Measurements from ENCODE around the gene PDIK1L. TPM values are rescaled to one million over a fixed set of nuclear protein-coding genes. Genes with fewer than 3 reads are reported as not detected.

Gene PDIK1L
- total RNA-seq, 1 experiment from 2014 or later: 5.6 TPM

DNA sequence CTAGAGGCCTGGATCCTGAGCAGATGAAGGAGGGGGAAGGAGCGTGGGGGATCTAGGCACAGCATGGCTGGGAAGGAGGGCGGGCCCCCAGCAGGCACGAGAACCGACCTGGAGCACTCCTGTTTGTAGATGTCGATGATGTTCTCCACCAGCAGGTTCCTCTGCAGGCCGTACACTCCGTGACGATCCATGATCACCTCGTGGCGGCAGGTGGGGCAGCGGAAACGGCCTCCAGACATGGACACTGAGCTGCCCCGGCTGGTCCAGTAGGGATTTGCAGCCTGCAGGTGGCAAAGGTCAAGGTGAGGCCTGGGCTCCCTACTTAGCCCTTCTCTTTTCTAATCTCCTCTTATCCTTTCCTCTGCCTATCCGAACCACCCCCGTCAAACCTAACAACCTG is 45.5 kb upstream of the PDIK1L start:
- Histone ChIP-seq H3K23me2 (ENCODE audit: insufficient read length, low read depth, low read length, poor library complexity, severe bottlenecking) (no peaks in the 10 kb centered on the region), H2BK15ac (ENCODE audit: low read depth, low read length) (no peak overlapping the region), H2AFZ (ENCODE audit: low read length) (no peak overlapping the region), H3K27ac (ENCODE audit: insufficient read length, low read depth, low read length) (no peak overlapping the region), H3K9ac (ENCODE audit: extremely low read depth, insufficient read length, low read length) (no peak overlapping the region), H4K8ac (replicated peaks; ENCODE audit: insufficient read length, low read depth, low read length) (no peak overlapping the region), H3T11ph (ENCODE audit: low read length) (no peak overlapping the region), H3K23ac (ENCODE audit: insufficient read length, low read depth, low read length) (no peak overlapping the region), H2BK20ac (ENCODE audit: low read depth, low read length, poor library complexity, severe bottlenecking) (no peak overlapping the region), H3K27me3 (ENCODE audit: insufficient read depth, low read length) (no peaks in the 10 kb centered on the region), H3K4me2 (ENCODE audit: insufficient read depth, insufficient read length, low read length) (no peak overlapping the region), H3K18ac (ENCODE audit: insufficient read length, low read depth, low read length) (no peak overlapping the region), H4K91ac (ENCODE audit: insufficient read length, low read depth, low read length) (no peak overlapping the region), H2BK12ac (ENCODE audit: insufficient read length, low read depth, low read length) (no peak overlapping the region), H2BK5ac (ENCODE audit: insufficient read length, low read length) (no peak overlapping the region), H3K9me3 (ENCODE audit: control insufficient read depth, low read depth, low read length) (no peaks in the 10 kb centered on the region), H3K14ac (ENCODE audit: insufficient read depth, low read length) (peak overlapping the region; percentile 27; the same call in 1 of the 2 replicates), H3K79me2 (ENCODE audit: insufficient read depth, low read length) (no peaks in the 10 kb centered on the region), H4K5ac (ENCODE audit: insufficient read length, low read depth, low read length) (no peak overlapping the region), H2BK120ac (ENCODE audit: low read depth, low read length, poor library complexity, severe bottlenecking) (no peak overlapping the region), H3K56ac (ENCODE audit: insufficient read length, low read depth, low read length) (no peak overlapping the region), H3K79me1 (ENCODE audit: insufficient read depth, low read depth, low read length, poor library complexity, severe bottlenecking) (no peaks in the 10 kb centered on the region), H3K4ac (ENCODE audit: low read depth, low read length) (no peak overlapping the region), H4K20me1 (ENCODE audit: control insufficient read depth, insufficient read depth, insufficient read length) (no peaks in the 10 kb centered on the region), H2AK5ac (ENCODE audit: insufficient read length, low read length) (no peak overlapping the region), H3K4me1 (ENCODE audit: insufficient read depth, low read length) (no peaks in the 10 kb centered on the region)
- no CpG with 5 or more reads among the region's 15 CpGs for WGBS (ENCODE audit: extremely low coverage, insufficient read length, low lambda C conversion rate)
- TF ChIP-seq, protein P1, sequence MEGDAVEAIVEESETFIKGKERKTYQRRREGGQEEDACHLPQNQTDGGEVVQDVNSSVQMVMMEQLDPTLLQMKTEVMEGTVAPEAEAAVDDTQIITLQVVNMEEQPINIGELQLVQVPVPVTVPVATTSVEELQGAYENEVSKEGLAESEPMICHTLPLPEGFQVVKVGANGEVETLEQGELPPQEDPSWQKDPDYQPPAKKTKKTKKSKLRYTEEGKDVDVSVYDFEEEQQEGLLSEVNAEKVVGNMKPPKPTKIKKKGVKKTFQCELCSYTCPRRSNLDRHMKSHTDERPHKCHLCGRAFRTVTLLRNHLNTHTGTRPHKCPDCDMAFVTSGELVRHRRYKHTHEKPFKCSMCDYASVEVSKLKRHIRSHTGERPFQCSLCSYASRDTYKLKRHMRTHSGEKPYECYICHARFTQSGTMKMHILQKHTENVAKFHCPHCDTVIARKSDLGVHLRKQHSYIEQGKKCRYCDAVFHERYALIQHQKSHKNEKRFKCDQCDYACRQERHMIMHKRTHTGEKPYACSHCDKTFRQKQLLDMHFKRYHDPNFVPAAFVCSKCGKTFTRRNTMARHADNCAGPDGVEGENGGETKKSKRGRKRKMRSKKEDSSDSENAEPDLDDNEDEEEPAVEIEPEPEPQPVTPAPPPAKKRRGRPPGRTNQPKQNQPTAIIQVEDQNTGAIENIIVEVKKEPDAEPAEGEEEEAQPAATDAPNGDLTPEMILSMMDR (conservative IDR thresholded peaks at IDR 0.05): no peak
- peaks cover 27% of the 10 kb centered on the region for H3K27me3 Mint-ChIP-seq (ENCODE audit: low read depth)
- no peaks in the 10 kb centered on the region for H3K36me3 Mint-ChIP-seq (ENCODE audit: insufficient read depth in 1 of 3, low read depth in 3 of 3)
- H3K4me3 Mint-ChIP-seq: no peak overlapping the region; a peak in 1 of 5 replicates
- H3K27ac Mint-ChIP-seq: no peak overlapping the region
- DNase-seq: no peak
- H3K4me1 Mint-ChIP-seq: peaks cover 10 to 20% of the 10 kb centered on the region in 2 experiments
- H3K9me3 Mint-ChIP-seq: no peaks in the 10 kb centered on the region
